GM19043 (cell line): Measurements from ENCODE around the gene SH3BGR.
"Not testable (repeated sequence)": the region's sequence is repeated elsewhere in the genome, so short reads cannot be mapped to it uniquely, and the experiment has no call there.

Experiments used
- ATAC-seq: cut with Tn5 transposase; IDR thresholded peaks from one replicate; pipeline ENCODE4 v1.9.1; 2021; ENCODE audit warnings: low read depth; ENCODE audit not compliant: unreplicated experiment

SH3BGR gene

GRCh38 chr21:39538453-39539042, 86.8 kb downstream of the SH3BGR start:
- no peak for ATAC-seq

GRCh38 chr21:39540367-39540766, 88.6 kb downstream of the SH3BGR start:
- ATAC-seq: not testable (repeated sequence)

GRCh38 chr21:39542736-39543135, 91.0 kb downstream of the SH3BGR start:
- no peak for ATAC-seq

GRCh38 chr21:39546522-39546921, 94.8 kb downstream of the SH3BGR start:
- no peak for ATAC-seq

GRCh38 chr21:39552856-39553255, 101.1 kb downstream of the SH3BGR start:
- no peak for ATAC-seq

- no peak for ATAC-seq
These were observed 101.6 kb downstream of the SH3BGR start for GRCh38 chr21:39553331-39553730.

- ATAC-seq: no peak
These were observed 104.3 kb downstream of the SH3BGR start for GRCh38 chr21:39555911-39556590.

- ATAC-seq: no peak
These were observed 107.7 kb downstream of the SH3BGR start for GRCh38 chr21:39559511-39559910.

- no peak for ATAC-seq
These were observed 109.4 kb downstream of the SH3BGR start for GRCh38 chr21:39561140-39561539.

GRCh38 chr21:39562791-39563770, 111.3 kb downstream of the SH3BGR start:
- no peak for ATAC-seq

- ATAC-seq: no peak
These were observed 112.4 kb downstream of the SH3BGR start for GRCh38 chr21:39564200-39564599.
